T follicular helper cell (primary cell): ENCODE measurements around the gene UBE2E1.
A peak's percentile ranks its signal among the peaks of the same experiment; 100 is the strongest.

Experiments
- DNase-seq: peaks from one replicate; pipeline ENCODE4 v3.0.0-alpha.2; 2020; ENCODE audit warnings: low read depth
- total RNA-seq, 2 experiments: gene quantifications; one replicate each; lab custom pipeline; 2026; lab: John Stamatoyannopoulos, UW

Gene UBE2E1
- total RNA-seq, result 42.8 to 70.9 reads per million in 2 experiments

DNA sequence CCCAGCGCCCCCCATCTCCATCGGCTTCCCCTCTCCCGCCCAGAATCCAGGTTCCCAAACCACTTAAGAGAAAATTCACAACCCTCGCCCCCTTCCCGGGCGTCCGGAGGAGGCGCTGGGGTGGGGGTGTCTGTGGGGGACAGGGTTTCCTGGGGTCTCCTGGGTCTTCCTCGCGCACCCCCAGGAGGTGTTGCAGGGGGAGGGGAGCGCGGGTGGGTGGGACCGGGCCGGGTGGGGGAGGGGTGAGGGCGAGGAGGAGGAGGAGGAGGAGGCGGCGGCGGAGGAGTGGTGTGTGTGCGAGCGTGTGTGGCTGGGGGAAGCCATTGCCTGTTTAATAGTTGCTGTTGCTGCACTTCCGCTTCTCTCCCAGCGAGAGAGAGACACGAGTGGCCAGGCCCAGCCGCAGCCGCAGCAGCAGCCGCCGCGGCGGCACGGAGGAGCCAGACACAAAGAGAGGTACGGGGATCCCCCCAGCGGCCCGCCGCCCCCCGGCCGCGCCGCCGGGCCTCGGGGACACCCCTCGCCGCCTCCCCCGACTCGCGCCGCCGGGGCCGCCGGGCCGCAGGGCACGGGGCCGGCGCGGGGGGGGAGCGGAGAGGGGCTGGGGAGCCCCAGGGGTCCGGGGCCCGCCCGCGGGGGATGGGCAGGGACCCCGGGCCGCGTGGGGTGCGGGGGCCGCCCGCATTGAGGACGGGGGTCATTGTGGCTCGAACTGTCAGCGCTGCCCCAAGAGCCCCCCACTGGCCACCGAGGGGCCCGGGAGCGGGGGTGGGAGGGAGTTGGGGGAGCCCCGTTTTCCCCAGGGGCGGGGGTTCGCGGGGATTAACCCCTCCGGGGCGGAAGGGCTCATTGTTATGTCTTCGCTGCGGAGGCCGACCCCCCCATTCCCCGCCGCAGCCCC lies at the start of gene UBE2E1:
Gene UBE2E1, plus strand, starts transcription at position 323 of the 901 bp plus-strand sequence. CDS start 1,315 bp downstream, outside the sequence.
- peak; percentile 66 for DNase-seq

GRCh38 chr3:23756206-23756840 lies 49.4 kb upstream of the UBE2E1 start:
- DNase-seq, result no peak

- DNase-seq, result no peak
These were observed 47.4 kb upstream of the UBE2E1 start for GRCh38 chr3:23758253-23758838.

GRCh38 chr3:23760325-23760724 lies 45.4 kb upstream of the UBE2E1 start:
- DNase-seq, result no peak

DNA sequence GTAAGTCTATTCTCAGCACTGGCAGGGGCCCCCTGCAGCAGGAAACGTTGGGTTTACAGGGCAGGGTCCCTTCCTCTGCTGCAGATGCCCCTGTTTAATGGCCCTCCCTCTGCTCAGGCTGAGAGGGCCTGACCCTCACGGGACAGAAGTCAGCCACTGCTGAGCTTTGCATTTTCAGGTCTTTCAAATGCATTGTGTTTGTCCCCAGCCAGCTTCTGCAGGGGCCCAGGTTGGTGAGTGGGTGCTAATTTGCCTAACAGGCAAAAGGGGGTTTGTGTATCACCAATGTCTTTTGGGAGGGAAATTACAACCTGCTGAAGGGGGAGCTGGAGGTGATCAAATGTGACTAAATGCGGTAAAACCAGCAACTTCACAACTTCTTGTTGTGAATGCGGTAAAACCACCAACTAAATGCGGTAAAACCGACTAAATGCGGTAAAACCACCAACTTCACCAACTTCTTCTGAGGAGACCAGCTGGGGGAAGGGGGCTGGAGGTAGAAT lies 44.8 kb upstream of the UBE2E1 start:
- DNase-seq, result no peak

DNA sequence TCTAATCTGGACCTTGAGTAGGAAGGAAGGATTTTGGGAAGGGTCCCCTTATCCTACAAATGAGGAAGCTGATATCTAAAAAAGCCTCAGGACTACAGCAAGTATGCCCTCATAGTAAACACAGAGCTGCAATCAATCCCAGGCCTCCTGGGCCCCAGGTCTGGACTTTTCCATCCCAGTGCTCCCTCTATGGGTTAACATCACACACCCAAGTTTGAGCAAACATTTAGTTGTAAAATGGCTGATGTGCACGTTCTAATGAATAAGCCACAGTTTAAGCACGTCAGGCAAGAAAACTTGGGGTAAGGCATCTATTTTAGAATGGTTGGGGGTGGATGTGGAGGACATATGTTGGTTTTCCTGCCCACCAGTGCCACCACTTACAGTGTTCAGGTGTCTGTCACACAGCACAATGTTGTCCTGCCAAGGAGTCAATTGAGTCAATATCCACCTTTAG lies 44.3 kb upstream of the UBE2E1 start:
- no peak for DNase-seq

DNA sequence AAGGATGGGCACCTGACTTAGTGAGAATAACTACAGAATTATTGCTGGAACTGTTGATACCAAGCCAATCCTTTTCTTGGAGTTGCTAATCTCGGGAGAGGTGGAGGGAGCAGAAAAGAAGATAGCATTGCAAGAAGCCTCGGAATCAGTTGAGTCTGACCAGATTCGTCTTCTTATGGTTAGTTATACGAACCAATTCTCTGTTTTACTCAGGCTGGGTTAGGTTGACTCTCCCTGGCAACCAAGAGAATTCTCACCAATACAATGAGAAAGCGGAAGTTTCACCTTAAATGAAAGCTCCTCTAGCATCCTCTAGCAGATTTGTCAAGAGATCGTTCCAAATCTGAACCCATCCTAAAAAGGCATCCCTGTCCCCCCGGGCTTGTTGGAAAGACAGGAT lies 43.5 kb upstream of the UBE2E1 start:
- no peak for DNase-seq

DNA sequence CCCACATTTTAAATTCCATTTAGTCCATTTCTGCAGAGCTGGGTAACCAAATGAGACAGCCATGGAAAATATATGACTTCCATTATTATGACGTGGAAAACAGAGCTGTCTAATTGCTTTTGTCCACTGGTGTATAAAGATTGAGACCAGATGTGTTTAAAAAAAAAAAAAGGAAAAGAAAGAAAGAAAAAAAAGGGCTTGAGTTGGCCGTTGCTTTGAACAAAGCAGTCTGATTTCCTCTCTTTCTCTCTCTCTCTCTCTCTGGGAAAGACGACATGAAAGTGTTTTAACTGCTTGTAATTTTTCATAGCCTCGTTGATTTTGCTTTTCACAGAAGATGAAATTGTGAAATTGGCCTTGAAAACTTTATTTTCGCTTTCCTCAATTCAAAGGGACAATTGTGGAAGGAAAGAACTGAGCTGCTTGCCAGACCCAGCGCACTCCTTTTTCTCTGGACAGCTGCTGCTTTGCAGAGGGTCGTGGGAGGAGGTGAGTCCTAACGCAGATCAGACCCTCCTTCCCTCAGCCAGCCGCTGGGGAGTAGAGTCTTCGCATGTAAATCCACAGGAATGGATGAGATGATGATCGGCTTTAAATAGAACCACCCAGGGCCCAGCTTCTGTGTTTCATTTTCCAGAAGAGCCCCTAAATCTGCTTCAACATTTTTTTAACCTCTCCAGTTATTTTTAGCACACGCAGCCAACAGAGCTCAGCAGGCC lies 42.8 kb upstream of the UBE2E1 start:
- no peak for DNase-seq

- no peak for DNase-seq
These were observed 41.3 kb upstream of the UBE2E1 start for GRCh38 chr3:23764407-23764806.

DNA sequence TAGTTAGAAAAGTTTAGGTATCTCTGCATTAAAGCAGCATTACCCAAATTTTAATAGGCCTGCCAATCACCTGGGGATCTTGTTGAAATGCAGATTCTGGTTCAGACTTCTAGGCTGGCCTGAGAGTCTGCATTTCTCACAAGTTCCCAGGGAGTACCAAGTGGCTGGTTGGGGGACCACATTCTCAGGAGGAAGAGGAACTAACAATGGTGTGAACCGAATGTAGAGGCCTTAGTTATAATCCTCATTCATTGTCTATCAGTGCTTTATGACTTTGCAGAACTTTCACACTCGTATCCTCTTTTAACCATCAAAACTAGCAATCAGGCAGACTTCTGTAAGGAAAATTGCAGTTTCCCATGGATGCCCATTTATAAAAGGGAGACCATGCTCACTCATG lies 38.2 kb upstream of the UBE2E1 start:
- no peak for DNase-seq

GRCh38 chr3:23775254-23775909 lies 30.4 kb upstream of the UBE2E1 start:
- no peak for DNase-seq

DNA sequence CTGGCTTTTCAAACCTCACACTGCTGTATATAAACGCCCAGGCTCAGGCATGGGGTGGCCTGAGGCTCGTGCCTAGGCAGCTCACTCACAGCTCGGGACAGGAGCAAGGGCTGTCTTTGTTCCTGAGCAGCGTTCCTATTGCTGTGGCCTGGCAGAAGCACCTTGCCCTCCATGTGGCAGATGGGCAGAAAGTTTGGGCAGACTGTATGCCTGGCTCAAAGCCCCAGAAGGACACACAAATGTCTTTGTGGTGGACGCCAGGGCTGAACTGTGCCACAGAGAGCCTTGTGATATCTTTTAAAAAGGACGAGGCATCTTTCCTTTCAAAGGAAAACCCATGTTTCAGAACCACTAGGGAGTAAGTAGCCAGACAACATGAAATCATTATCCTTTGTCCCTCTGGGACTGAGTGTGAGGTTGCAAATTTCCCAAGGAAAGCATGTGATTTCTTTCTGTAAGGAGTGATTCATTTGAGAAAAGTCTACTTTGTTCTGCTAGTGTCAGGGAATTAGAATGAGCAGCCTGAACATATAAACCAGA lies 29.3 kb upstream of the UBE2E1 start:
- DNase-seq, result no peak

DNA sequence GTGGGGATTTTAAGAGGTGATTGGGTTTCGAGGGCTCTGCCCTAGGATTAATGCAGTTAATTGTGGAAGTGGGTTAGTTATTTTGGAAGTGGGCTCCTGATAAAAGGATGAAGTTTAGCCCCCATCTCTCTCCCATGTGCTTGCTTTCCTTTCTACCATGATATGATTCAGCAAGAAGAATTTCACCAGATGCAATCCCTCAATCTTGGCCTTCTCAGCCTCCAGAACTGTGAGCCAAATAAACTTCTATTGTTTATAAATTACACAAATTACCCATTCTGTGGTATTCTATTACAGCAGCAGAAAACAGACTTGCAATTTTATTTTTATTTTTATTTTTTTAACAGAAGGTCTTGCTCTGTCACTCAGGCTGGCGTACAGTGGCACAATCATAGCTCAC lies 27.3 kb upstream of the UBE2E1 start:
- DNase-seq, result no peak

GRCh38 chr3:23779841-23780240 lies 25.9 kb upstream of the UBE2E1 start:
- DNase-seq, result no peak

DNA sequence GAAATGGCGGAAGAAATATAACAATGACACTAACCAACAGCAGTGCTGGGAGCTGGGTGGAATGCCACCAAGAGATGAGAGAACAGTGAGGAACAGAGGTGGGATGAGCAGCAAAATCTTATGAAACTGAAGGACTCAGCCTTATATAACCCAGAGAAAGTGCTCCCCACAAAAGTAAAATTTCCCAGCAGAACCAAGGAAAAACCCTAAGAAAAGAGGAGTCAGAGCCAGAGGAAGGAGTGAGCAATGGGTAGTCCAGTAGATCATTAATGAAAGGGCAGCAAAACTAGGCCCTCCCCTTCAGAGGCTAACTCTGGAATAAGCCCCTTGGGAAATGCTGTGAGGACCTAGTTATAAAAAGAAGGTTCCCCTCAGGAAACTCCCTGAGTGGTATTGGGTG lies 24.7 kb upstream of the UBE2E1 start:
- no peak for DNase-seq

GRCh38 chr3:23781871-23782270 lies 23.9 kb upstream of the UBE2E1 start:
- DNase-seq, result no peak

- no peak for DNase-seq
These were observed 20.6 kb upstream of the UBE2E1 start for GRCh38 chr3:23785097-23785645.

GRCh38 chr3:23785882-23786281 lies 19.9 kb upstream of the UBE2E1 start:
- DNase-seq, result no peak

DNA sequence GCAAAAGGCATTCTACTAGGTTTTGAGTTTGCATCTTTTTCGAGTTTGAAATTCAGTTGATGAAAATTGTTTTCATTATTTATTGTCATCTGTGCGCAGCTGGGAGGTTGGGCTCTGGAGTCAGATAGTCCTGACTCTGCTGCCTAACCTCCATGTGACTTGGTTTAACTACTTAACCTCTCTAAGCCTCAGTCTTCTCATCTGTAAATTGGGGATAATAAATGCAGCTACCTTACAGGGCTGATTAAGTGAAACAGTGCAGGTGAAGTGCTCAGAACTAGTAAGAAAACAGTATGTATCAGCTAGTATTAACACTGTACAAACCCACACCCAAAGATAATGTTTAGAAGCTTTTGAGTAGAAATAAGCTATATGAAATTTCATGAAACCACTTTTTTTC lies 14.1 kb upstream of the UBE2E1 start:
- no peak for DNase-seq

- DNase-seq, result no peak
These were observed 12.1 kb upstream of the UBE2E1 start for GRCh38 chr3:23793528-23794134.
